HS-5 (cell line): ENCODE data around the gene CCDC85A.
A peak's percentile ranks its signal among the peaks of the same experiment; 100 is the strongest.

Experiments
- DNase-seq: peaks from one replicate; pipeline ENCODE4 v3.0.0-alpha.2; 2012; ENCODE audit warnings: low read depth

The CCDC85A gene

DNA sequence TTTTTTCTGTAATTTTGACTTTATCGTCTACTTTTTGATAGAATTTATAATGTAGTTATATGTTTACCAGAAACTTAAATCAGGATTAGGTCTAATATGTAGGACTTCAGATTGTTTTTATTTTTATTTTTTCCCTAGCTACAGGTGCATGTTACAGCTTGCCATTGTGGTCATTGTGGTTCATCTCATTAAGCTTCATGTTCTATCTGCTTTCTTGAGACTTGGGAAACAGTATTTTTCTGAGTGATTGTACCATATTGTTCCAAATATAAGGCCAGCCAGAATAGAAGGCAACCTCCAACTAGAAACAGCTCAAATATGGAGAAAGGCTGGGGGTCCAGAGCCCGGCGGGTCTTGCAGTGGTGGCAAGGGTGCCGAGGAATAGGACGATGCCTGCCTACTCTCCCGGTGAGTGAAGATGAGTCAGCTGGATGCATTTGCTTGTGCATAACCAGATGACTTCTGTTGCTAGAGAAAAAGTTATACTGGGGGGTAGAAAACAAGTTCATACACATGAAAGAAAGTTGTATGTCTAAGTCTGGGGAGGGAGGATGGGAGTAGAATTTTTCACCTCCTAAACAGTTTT lies 188.4 kb downstream of the CCDC85A start:
- DNase-seq, result no peak

GRCh38 chr2:56375251-56375650 lies 191.5 kb downstream of the CCDC85A start:
- no peak for DNase-seq

DNA sequence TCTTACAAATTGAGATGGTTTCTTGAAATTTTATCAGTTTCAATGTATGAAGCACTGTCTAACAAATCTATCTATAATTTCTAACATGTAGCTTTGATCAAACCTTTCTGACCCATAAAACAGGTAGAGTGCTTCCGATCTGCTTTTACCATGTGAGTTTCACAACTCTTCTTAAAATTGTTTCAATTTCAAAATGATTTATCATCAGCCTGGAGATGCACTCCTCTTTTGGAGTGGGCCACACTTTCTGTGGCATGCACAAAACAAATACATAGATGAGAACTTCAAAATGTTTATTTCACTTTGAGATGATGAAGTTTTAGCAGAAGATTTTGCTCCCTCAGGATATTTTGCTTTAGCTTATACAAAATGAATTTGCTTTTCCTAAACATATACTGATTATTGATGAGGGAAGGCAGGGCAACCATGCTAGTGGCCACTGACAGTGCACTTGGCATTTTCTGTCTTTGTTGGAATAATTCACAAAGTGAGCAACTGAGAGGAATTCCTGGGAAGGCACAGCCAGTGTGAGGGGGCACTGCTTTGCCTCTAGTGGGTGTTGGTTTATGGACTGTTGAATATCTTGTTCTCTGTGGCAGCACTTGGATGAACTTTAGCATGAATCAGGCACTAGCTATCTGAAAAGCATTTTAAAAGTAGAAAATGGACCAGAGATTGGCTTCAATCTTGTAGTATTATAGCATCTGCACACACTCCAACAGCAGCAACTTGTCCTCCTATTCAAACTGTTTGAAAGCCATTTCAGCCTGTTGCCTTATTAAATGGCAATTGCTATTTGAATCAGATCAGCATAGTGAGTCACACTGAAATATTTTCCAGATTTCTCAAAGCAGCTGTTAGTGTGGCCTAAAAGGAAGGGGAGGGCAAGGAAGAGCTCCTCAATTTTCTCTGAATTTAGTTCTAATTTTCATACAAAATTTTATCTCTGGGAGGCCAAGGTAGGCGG lies 193.2 kb downstream of the CCDC85A start:
- peak; percentile 25 for DNase-seq

DNA sequence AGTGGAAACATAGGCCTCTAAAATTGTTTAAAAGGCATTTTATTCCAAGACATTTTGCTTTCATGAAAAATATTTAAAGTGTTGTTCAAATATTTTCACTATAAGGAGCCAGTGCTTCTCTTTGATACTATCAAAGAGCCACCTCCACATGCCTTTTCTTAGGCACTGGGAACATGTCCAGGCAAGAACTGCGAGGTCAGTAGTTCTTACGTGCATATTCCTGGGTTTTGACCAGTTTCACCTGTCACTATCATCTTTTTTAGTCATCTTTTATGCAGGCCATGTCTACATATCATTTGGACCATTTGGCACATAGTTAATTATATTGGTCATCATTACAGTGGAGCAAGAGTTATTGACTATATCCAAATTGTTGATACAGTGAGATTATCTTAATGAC lies 195.3 kb downstream of the CCDC85A start:
- DNase-seq, result no peak

- DNase-seq, result no peak
Measured at GRCh38 chr2:56380861-56381260, 197.1 kb downstream of the CCDC85A start.

DNA sequence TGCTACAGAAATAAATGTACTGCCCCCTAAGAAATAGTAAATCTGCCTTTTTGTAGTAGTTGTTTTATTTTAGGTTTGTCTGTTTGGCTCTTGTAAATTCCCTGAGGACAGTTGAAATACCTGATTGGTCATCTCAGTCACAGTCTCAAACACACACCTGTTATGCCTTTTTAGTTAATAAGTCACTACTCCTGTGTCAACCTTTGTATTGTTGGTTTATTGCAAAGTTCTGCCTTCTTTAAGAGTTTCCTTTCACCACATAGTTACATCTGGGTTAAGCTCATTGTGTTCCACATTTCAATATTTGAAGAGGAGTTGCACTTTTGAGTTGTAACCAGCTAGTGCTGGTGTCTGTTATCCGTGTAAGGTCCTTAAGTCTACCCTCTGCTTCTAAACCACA lies 198.7 kb downstream of the CCDC85A start:
- DNase-seq, result no peak

GRCh38 chr2:56386657-56387056 lies 202.9 kb downstream of the CCDC85A start:
- no peak for DNase-seq

- no peak for DNase-seq
Measured at GRCh38 chr2:56390644-56391043, 206.9 kb downstream of the CCDC85A start.

DNA sequence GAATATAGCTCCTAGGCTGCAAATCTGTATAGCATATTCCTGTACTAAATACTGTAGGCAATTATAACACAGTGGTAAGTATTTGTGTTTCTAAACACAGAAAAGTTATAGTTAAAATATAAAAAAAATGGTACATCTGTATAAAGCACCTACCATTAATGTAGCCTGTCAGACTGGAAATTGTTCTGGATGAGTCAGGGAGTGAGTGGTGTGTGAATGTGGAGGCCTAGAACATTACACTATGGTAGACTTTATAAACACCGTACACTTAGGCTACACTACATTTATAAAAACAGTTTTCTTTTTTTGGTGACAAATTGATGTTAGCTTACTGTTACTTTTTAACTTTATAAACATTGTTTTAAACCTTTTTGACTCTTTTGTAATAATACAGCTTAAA lies 226.3 kb downstream of the CCDC85A start:
- no peak for DNase-seq

DNA sequence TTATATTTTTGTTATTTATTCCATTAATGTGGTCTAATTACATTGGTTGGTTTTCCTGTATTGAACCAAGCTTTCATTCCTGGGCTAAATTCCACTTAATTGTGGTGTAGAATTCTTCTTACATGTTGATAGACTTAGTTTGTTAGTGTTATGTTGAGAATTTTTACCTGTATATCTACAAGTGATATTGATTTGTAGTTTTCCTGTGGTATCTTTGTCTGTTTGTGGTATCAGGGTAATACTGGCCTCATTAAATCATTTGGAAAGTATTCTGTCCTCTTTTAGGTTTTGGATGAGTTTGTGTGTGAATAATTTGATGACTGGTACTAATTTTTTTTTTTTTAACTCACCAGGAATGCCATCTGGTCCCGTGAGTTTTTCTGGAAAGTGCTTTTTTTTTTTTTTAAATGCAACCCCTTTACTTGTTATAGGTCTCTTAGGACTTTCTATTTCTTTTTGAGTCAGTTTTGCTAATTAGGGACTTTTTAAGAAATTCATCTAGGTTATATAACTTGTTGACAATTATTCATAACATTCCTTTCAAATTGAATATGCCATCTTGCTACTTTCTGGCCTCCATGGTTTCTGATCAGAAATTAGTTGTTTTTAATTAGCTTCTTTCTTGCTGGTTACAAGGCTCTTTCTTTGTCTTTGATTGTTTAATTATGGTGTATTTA lies 232.8 kb downstream of the CCDC85A start:
- DNase-seq, result no peak
